AG08395 (cell line): ENCODE data around the gene SMG9.
A peak's percentile ranks its signal among the peaks of the same experiment; 100 is the strongest.

Source experiments
- DNase-seq: peaks from one replicate; pipeline ENCODE4 v3.0.0; 2012; ENCODE audit warnings: mixed read lengths, low spot score

The SMG9 gene

DNA sequence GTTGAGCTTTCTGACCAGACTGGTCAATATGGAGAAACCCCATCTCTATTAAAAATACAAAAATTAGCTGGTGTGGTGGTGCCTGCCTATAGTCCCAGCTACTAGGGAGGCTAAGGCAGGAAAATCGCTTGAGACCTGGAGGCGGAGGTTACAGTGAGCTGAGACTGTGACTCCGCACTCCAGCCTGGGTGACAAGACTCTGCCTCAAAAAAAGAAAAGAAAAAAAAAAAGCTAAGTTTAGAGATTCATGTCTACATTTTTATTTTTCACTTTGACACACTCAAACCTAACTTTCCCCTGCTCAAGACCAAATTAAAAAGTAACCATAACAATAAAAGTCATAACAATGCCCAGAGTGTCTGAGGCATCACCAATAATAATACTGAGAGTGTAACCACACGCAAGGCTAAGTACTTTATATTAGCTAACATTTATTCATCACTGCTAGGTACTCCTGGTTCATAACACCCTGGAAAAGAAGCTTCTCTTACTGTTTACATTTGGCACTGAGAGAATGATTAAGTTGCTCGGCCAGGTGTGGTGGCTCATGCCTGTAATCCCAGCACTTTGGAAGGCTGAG, 33.2 kb downstream of the SMG9 start:
- no peak for DNase-seq

DNA sequence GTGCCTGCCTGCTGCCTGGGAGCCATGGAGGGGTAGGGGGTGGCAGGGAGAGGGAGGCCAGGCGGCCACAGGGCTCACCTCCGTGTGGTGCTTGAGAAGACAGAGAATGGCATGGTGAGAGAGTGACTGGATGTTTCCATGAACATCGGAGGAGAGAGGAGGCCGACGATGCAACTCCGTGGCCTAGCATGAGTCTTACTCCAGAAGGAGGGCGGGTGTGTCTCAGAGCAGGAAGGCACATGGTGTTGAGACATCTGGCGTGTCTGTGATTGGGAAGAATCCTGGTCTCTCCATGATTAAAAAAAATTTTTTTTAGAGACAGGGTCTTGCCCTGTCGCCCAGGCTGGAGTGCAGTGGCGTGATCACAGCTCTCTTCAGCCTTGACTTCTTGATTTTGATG, 33.8 kb downstream of the SMG9 start:
- DNase-seq, result peak; percentile 44

DNA sequence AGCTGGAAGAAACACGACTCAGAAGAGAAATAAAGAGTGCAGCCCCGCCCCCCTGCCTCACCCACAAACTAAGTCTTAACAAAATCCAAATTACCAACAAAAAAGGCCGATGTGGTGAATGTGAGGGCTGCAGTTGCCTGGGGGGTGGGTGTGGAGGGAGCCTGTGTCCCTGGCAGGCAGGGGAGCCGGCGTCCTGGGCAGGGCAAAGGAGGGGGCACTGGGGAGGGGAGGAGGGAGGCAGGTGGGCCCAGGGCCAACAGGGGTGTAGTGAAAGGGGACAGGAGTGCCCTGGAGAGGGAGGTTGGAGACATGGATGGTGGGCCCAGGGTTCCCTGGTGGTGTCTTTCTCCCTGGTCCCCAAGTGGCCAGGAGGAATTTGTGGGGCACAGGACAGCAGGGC, 34.8 kb downstream of the SMG9 start:
- DNase-seq, result no peak

DNA sequence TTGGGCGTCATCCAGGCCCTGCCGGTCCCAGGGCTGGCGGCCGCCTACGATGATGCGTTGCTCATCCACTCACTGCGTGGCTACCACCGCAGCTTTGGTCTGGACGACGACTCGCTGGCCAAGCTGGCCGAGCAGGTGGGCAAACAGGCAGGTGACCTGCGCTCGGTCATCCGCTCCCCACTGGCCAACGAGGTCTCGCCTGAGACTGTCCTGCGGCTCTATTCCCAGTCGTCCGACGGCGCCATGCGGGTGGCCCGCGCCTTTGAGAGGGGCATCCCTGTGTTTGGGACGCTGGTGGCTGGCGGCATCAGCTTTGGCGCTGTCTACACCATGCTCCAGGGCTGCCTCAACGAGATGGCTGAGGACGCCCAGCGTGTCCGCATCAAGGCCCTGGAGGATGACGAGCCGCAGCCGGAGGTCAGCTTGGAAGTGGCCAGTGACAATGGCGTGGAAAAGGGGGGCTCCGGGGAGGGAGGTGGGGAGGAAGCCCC, 35.3 kb downstream of the SMG9 start:
- DNase-seq, result no peak

DNA sequence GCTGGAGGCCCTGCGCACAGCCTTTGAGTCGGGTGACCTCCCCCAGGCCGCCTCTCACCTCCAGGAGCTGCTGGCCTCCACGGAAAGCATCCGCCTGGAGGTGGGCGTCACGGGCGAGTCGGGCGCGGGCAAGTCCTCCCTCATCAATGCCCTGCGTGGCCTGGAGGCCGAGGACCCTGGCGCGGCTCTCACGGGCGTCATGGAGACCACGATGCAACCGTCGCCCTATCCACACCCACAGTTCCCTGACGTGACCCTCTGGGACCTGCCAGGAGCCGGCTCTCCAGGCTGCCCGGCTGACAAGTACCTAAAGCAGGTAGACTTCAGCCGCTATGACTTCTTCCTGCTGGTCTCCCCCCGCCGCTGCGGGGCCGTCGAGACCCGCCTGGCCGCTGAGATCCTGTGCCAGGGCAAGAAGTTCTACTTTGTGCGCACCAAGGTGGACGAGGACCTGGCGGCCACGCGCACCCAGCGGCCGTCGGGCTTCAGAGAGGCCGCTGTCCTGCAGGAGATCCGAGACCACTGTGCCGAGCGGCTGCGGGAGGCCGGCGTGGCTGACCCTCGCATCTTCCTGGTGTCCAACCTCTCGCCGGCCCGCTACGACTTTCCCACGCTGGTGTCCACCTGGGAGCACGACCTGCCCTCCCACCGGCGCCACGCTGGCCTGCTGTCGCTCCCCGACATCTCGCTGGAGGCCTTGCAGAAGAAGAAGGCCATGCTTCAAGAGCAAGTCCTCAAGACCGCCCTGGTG, 36.0 kb downstream of the SMG9 start:
- no peak for DNase-seq

DNA sequence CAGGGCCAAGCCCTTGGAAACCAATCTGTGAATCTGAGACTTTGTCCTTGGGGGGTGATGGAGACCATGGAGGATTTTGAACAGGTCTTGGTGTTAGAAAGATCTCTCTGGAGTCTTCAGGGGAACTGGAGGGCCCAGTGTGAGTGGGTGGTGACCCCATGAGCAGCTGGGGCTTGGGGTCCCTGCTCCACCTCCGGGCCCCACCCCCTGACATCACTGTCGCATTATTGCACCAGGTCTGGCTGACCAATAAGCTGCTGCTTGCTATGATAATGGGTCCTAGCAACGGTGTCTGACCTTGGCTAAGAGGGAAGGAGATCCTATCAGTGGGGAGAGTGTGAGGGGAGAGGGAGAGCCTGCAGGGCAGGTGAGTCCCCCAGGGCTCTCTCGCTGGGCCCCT, 39.0 kb downstream of the SMG9 start, which contains the start of gene IRGC:
IRGC (plus strand) TSS at position 301 of the 400 bp plus-strand sequence. CDS start 2,483 bp downstream, outside the sequence.
- DNase-seq, result no peak

DNA sequence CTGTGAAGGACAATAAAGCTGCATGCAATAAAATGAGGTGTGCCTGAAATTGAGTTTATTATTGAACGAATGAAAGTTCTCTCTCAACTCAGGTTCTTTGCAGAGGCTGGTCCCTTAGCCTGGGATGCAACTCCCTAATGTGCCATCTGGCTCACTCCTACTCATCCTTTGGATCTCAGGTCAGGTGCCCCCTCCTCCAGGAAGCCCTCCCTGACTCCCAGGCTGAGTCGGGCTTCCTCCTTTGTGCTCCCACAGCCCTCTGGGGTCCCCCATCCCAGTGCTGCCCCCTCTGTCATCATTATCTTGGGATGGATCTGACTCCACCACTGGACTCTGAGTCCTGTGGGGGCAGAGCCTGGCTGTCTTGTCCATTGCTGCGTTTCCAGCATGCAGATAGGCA, 41.6 kb downstream of the SMG9 start:
- no peak for DNase-seq

DNA sequence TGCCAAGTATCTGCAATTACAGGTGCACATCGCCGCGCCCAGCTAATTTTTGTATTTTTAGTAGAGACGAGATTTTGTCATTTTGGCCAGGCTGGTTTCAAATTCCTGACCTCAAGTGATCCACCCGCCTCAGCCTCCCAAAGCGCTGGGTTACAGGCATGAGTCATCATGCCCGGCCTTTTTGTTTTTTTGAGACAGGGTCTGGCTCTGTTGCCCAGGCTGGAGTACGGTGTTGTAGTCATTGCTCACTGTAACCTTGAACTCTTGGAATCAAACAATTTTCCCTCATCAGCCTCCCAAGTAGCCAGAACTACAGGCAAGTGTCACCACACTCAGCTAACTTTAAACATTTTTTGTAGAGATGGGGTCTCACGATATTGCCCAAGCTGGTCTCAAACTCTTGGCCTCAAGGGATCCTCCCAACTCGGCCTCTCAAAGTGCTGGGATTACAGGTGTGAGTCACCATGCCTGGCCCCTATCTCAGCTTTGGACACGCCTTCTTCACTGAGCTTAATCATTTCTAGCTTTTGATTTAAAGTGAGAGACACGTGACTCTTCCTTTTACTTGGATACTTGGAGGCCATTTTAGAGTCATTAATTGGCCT, 42.9 kb downstream of the SMG9 start:
- no peak for DNase-seq

DNA sequence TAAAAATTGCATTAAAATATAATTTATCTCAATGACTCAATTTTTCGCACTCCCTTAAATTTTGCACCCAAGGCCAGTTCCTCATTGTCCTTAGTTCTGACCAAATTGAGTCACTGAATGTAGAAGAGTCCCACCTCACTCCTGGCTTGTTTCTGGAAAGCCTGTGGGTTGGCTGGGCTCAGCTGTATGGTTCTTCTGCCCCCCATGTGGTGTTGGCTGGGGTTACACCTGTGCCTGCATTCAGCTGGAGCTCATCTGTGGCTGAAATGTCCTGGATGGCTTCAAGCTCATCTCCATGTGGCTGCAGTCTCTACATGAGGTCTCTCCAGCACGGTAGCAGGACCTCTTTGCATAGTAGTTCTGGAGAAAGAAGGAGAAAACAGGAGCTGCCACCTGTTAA, 46.0 kb downstream of the SMG9 start:
- DNase-seq, result no peak

DNA sequence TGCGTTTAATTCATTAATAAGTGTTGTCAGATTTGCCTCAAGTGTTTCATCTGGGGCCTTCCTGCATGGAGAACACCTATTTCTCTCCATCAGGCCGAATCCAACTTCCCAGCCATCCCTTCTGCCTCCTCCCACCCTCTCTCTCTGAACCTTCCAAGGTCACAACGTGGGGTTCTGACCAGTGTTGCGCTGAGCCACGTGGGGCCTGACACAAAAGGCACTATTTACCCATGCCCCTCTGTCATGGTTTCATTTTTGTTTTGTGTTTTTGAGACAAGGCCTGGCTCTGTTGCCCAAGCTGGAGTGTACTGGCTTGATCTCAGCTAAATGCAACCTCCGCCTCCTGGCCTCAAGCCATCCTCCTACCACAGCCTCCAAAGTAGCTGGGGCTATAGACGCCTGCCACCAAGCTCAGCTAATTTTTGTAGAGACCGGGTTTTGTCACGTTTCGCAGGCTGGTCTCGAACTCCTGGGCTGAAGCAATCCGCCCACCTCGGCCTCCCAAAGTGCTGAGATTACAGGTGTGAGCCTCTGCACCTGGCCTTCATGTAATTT, 47.5 kb downstream of the SMG9 start:
- DNase-seq, result no peak

DNA sequence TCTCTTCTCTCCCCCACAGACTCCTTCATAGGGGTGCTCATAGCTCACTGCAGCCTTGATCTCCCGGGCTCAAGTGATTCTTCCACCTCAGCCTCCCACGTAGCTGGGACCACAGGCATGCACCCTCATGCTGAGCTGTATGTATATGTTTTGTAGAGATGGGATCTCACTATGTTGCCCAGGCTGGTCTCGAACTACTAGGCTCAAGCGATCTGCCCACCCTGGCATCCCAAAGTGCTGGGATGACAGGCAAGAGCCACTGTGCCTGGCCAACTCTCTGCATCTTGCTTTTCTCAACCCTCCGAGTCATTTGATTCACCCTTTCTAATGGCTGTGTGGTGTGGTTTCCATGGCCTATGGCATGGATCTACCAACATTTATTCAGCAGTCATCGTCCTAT, 49.0 kb downstream of the SMG9 start:
- no peak for DNase-seq

DNA sequence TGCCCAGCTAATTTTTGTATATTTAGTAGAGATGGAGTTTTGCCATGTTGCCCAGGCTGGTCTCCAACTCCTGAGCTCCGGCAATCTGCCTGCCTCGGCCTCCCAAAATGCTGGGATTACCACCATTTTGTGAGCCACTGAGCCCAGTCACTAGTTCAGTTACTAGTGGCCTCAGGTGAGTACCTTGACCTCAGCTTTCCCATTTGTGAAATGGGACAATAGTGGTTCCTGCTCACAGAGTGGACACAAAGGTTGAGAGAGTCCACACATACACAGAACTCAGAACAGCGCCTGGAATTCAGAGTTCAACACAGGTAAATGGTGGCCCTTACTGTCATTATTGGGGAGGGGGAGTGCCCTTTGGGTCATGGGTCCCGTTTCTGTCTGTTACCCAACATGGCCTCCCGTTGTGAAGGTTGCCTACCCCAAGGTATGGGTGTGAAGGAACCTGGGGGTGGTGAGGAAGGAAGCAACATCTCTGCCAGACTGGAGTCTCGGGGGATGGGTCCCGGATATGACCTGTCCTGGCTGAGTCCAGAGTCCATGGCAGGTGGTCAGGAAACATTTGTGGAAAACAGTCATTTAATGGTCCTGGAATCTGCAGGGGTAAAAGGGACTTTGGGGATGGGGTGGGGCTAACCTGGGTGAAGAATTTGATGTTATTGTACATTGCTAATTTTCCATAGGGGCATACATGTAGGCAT, 50.6 kb downstream of the SMG9 start:
- no peak for DNase-seq

DNA sequence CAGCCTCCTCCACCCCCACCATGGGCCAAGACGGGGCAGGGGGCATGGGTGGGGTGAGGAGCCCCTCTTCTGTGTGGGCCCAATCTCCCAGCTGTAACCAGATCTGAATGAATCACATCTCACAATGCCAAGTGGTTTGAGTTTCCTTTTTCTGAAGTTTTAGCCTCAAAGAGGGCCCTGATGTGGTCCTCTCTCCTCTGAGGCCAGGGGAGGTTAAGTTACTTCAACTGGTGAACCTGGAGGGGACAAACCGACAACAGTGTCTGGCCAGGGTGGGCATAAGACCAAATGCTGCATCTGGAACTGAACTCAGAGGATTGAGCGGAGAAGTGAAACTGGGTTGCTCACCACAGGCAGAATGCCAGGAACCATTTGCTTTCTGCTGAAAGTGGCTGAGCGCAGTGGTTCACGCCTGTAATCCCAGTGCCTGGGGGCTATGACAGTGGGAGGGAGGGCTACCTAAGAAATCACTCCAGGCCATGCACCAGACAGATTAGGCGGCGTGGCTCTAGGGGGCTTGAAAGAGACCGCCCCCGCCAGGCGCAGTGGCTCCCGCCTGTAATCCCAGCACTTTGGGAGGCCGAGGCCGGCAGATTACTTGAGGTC, 54.3 kb downstream of the SMG9 start:
- peak; percentile 62 for DNase-seq

DNA sequence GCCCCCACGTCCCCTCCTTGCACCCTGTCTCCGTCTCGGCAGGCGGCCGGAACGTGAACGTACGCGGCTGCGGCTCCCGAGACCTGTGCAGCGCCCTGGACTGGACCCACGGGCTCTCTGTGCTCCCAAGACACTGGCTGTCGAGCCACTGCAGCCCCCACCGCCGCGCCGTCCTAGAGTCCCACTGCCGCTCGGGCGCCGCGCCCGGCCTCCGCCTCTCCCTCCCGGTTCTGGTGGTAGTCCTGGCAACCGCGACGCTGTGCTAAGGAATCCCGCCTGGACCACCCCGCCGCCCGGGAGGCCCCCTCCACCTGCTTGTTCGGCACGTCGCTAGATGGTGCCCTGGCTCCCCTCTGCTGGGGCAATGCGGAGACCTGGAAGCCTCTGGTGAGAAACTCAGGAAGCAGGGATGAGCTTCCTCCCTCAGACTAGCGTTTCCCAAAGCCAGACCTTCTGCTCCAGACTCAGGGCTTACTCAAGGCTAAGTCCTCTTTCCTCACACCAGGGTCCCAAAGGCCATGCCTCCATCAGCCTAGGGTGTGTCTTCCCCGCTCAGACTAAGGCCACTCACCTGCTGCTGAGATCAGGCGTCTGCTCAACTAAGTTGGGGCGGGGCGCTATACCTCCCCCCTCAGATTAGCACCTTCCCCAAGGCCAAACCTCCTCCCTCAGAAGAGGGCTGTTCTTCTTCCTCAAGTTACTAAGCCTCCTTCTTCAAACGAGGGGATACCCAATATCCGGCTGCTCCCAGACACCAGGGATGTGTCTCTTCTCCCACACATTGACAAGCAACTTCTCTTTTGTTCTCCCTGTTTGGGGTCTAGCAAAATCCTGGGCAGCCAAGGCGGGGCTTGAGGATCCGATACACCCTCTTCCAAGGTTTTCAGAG, 55.0 kb downstream of the SMG9 start:
- no peak for DNase-seq

DNA sequence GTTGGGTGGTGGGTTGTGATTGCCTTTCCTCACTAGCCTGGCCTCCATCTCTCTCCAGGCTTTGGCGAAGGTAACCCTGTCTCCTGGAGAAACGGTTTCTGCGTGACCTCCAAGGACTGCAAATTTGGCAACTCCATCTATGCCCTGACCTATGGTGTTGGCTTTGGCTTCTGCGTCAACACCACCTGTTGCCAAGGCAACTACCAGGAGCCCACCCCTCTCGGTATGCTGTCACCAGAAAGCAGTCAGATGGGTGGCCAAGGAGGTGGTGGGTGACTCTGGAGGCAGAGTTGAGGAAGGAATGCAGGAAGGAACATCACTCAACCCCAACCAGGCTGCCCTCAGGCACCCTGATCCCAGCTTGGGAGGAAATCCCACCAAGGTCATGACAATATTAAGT, 57.5 kb downstream of the SMG9 start:
- no peak for DNase-seq

DNA sequence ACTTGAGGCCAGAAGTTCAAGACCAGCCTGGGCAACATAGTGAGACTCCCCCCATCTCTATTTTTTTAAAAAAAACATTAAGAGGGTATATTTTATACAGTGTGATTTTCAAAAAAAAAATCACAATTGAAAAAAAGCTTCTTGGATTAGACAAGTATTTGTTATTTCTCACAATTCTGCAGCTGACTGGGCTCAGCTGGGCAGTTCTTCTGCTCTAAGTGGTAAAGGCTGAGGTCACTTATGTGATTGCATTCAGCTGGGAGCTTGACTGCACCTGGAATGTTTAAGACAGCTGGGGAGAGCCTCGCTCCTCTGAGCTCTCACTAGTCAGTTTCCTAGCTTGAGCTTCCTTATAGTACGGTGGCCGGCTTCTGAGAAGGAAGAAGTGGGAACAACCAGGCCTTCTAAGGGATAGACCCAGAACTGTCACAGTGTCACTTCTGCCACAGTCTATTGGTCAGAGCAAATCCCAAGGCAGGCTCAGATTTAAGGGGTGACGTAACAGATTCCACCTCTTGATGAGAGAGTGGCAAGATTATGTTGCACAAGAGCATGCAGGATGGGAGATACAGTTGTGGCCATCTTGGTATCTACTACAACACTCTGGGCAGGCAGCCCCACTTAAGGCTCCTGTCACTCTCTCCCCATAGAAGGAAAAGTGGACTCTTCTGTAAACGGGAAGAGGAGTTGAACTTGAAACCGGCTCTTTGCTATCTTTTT, 58.6 kb downstream of the SMG9 start:
- DNase-seq, result no peak

DNA sequence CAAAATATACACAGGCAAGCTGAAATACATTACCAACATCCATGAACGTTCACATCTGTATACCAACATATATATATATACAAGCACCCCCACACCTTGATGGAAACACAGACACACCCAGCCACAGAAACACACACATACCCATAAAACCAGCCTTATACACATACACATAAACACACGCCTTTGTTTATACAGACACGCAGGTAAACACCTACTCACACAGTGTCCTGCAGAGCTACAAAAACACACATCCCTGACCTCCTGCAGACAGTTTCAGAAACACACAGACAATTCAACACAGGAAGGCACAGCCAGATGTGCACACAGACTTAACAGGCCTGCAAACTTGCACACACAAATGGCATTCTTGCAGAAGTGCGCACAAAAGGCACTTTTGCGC, 60.2 kb downstream of the SMG9 start:
- DNase-seq, result no peak

DNA sequence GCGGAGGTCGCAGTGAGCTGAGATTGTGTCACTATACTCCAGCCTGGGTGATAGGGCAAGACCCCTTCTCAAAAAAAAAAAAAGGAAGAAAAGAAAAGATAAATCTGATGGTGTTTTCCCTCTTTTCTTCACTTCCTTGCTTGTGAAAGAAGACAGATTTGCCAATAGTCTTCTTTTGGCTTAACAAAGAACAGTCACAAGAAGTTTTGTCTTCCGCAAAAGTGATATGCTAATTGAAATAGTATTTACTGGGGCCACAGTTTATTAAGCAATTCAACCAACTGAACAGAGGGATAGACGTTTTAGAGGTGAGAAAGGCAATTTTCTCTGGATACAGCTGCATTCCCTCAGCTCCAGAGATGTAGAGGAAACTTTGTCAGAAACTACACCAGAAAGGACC, 61.9 kb downstream of the SMG9 start:
- no peak for DNase-seq

DNA sequence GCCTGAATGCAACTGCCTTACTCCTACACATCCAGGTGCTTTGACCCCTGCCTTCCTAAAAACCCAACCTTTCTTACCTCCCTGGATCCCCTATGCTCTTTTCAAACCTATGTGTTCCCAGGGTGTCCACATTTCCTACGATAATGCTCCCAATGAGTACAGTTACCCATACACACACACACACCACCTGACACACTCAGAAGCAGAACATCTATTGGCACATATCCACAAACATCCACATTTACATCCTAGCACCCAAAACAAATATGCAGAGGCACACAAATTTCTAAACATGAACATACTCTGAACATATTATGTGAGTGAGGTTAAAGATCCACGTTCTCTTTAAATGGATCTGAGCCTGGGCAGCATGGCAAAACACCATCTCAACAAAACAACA, 62.4 kb downstream of the SMG9 start:
- DNase-seq, result no peak

DNA sequence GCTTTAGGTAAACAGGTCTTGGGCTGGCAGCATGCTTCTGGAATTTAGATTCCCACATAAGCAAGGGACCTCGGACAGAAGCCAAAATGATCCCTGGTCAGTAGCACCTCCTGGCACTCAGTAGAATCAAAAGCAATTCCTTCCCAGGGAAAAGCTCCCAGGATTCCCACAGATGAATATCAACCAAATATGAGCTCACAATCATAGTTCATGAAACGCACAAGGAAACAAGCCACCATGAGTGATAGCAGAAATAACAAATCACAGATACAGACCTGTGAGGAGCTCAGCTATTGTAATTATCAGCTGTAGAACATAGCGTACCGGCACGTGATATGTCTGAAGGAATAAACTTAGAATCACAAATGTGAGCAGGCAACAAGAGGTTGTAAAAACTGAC, 63.0 kb downstream of the SMG9 start:
- no peak for DNase-seq
